OCI-LY1 (cell line): ENCODE data around the gene DLAT.

Experiments used
- CTCF ChIP-seq: fragments of 200-600 bp; sonication (generic), shearing (Covaris generic); IDR thresholded peaks from 2 replicates; pipeline ENCODE4 v1.5.1; 2017; ENCODE audit warnings: mild to moderate bottlenecking, antibody characterized with exemption, low read length, moderate library complexity, mixed read lengths
- EZH2 ChIP-seq: fragments of 200-600 bp; sonication (generic), shearing (Covaris generic); IDR thresholded peaks from 2 replicates; pipeline ENCODE4 v1.8.0; 2017; ENCODE audit warnings: borderline replicate concordance, mixed run types, mild to moderate bottlenecking, antibody characterized with exemption, low read length, moderate library complexity, mixed read lengths

- no peak for TF ChIP-seq CTCF
- no peak for TF ChIP-seq EZH2
These were observed 26.6 kb downstream of the DLAT start for GRCh38 chr11:112051768-112052167.
